SHP77 (cell line): ENCODE data around the gene KLHL15.
"Not testable (repeated sequence)": the region's sequence is repeated elsewhere in the genome, so short reads cannot be mapped to it uniquely, and the experiment has no call there.

Experiments used
- DNase-seq, 2 experiments: peaks; one replicate each; lab custom pipeline; 2025; lab: John Stamatoyannopoulos, UW

KLHL15 gene

DNA sequence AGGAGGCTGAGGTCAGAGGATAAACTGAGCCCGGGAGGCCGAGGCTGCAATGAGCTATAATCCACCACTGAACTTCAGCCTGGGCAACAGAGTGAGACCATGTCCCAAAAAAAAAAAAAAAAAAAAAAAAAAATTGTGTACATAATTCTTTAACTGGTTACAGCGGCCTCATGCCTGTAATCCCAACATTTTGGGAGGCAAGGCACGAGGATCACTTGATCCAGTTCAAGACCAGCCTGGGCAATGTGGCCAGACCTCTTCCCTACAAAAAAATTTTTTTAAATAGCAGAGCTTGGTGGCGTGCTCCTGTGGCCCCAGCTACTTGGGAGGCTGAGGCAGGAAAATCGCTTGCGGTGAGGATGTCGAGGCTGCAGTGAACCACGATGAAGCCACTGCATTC is 9.3 kb downstream of the KLHL15 start:
- DNase-seq, result no peak

DNA sequence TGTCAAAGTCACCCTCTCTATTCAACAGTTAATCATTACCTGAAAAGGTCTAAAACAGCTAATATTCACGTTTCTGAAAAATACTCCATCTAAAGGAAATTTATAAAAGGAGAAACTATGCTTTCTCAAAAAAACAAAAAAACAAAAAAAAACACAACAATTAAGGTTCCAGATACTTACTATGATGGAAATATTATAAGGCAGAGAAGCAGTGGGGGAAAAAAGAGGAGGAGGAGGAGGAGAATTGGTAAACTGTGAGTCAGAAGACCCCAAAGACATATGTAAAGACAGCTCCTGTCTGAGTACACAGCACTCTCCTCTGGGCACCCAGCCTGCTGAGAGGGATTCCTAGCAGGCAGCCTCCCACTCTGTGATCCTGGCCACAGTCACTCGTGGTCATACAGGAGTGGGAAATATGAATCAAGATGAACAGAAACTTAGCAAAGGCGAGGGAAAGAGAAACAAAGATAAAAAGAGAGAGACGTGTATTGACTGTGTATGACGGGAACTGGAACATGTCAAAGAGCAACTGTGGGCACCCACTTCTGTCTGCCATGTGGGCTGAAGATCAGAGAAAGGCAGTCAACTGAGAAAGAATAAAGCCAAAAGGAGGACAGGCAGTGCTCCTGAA is 12.5 kb downstream of the KLHL15 start:
- DNase-seq, result no peak

DNA sequence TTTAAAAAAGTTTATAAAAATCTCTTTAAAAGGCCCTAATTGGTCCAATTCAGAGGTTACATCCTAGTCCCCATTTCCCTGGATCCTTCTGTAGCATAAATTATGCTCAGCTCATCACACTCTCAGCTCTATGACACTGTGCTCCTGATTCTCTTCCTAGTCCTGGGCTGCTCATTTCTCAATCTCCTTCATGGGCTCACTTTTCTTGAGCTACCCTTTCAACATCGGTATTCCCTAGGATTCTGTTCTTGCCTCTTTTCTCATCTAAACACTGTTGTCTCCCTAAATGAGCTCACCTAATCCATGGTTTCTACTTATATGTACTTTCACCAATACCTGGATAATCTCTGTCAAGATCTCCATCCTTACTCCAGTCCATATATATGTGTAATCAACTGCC is 14.7 kb downstream of the KLHL15 start:
- no peak for DNase-seq

DNA sequence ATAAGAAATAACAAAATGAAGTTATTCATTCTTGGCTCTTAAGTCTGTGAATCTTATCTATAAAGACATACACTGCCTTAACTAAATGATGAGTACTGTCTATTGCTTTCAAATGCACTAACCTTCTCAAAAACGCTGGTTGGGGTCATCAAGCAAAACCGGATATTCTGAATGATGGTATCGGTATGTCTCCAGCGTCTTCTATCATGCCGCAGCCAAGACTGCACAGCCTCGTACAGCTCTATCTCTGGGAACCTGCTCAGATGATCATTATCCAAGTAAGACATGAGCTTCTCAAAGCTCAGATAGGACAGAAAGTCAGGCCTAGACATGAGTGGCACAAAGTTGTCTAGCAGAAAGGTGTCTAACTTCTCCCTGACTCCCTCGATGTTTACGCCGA is 21.1 kb downstream of the KLHL15 start:
- DNase-seq, result no peak

DNA sequence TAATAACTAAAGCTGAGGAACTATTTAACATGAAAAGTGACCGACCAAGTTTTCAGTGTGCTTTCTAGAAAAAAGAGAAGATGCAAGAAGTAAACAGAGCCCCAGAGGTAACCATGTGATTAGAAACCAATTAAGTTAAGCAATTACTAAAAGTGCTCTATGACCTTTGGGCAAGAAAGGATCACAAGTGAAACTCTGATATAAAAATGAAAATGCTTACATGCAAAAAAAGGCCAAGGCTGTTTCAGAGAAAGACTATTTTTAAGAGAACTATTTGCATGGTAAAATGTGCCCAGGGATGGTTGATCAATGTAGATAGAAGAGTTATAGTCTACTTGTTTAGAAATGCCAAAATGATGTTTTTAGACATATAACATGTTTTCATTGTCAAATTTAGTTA is 22.0 kb downstream of the KLHL15 start:
- DNase-seq, result no peak

- no peak for DNase-seq
Observed at GRCh38 chrX:24002792-24003191, 24.2 kb downstream of the KLHL15 start.

GRCh38 chrX:24002167-24002566 is 24.8 kb downstream of the KLHL15 start:
- DNase-seq, result no peak

DNA sequence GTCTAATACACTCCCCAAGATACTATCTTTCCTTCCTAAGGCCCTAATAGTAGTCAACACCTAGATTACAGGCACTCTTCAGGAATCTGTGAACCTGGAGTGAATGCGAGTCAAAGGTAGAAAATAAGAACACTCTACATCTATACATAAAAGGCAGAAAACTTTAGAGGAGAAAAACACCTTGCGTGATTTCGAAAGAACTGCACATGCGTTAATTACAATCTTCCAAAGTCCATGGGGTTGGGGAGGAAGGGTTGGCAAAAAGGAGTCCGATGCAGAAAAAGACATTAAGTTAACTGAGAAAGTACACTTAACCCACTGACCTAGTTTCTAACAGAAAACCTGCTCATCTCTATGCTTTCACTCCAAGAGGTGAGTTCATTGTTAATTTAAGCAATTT is 27.3 kb downstream of the KLHL15 start:
- no peak for DNase-seq

DNA sequence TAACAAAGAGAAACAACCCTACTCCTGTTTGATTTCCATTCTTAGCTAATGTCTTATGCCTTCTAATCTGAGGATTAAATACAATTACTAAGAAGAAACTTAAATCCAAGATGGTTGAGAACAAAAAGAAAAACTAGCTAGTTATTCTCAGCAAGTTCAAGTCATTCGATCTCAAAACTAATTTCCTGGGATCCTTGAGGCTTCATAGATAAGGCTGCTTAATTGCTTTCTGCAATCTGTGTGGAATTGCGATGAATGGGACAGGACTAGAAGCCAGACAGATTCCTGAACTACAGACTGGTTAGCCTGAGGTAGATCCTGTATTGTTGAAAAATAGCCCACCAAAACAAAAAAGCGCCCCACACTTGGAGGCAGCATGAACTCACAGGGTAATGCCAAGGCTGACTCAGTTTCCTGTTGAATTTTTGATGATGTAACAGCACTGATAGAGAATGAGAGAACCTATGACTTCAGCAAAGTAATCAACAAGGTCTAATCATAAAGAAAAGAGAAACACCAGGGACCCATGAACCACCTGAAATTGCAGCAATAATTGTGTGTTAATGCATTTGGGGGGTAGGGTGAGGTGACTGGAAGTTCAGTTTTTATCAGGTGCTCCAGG is 33.9 kb downstream of the KLHL15 start:
- DNase-seq, result no peak

DNA sequence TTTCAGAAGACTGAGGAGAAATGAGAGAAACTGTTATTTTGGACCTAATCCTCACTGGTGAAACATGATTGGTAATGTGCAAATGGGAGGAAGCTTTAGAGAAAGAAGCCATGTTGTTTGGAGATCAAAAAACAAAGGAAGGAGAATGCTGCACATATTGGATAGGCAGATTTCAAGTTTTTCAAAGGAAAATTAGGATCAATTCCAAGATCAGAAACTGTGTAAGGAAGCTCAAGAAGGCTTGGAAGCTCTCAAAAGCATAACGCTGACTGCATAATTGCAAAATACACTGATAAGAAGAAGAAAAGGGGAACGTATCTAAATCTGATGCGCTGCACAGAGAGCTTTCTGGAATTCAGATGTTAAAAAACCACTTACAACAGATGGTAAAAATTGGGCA is 34.6 kb downstream of the KLHL15 start:
- no peak for DNase-seq

GRCh38 chrX:23990455-23990854 is 36.5 kb downstream of the KLHL15 start:
- DNase-seq, result no peak

- no peak for DNase-seq
Observed at GRCh38 chrX:23989689-23990088, 37.3 kb downstream of the KLHL15 start.

DNA sequence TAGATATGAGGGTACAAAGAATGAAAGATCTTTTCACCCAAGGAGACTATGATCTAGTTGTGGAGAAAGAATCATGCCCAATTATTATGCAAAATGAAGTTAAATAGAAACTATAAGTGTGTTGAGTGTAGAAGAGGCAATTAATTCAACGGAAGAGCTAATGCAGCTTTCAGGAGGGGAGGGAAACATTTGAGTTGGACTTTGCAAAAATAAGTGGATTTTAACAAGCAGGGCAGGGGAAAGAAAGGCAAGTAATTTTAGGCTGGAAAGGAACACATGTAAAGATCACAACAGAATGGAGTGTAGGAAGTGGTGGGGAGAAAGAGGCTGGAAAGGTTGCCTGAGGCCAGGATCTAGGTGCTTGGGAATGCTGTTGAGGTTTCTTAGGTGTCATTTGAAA is 44.1 kb downstream of the KLHL15 start:
- DNase-seq, result no peak

- no peak for DNase-seq
Observed at GRCh38 chrX:23981711-23982110, 45.3 kb downstream of the KLHL15 start.

GRCh38 chrX:23981222-23981621 is 45.8 kb downstream of the KLHL15 start:
- no peak for DNase-seq

DNA sequence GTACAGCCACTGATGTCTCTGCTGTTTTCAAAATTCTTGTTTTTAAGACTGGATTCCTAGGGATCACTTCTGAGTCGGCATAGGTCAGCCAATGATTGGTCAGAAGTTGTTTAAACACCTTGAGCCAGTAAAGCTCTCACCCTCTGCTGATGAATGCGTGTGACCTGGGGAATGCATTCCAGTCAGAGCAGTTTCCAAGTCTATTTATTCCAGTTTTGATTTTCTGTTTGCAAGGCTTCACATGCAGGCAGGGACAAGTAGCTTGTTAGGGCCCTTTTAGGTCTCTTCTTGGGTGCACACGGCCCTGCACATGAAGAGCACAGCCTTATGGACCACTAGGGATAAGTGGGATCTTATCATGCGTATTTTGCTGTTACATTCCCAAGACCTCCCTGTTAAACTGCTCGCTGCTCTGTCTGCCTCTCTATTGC is 47.0 kb downstream of the KLHL15 start:
- no peak for DNase-seq

- no peak for DNase-seq
Observed at GRCh38 chrX:23978491-23978890, 48.5 kb downstream of the KLHL15 start.

- DNase-seq, result not testable (repeated sequence)
Observed at GRCh38 chrX:23965630-23966029, 61.4 kb downstream of the KLHL15 start.

- no peak for DNase-seq
Observed at GRCh38 chrX:23964191-23964590, 62.8 kb downstream of the KLHL15 start.

DNA sequence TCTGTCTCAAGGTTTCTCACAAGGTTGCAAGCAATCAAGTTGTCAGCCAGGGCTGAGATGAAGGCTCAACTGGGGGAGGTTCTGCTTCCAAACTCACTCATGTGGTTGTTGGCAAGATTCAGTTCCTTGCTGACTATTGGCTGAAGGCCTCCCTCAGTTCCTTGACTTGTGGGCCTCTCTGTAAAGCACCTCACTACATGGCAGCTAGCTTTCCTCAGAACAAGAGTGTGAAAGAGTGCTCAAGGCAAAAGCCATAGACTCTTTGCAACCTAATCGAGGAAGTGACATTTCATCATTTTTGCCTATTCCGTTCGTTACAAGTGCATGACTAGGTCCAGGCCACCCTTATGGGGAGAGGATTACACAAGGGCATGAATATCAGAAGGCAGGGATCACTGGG is 67.2 kb downstream of the KLHL15 start:
- no peak for DNase-seq

GRCh38 chrX:23954396-23954795 is 72.6 kb downstream of the KLHL15 start:
- no peak for DNase-seq

- no peak for DNase-seq
Observed at GRCh38 chrX:23953908-23954269, 73.1 kb downstream of the KLHL15 start.

DNA sequence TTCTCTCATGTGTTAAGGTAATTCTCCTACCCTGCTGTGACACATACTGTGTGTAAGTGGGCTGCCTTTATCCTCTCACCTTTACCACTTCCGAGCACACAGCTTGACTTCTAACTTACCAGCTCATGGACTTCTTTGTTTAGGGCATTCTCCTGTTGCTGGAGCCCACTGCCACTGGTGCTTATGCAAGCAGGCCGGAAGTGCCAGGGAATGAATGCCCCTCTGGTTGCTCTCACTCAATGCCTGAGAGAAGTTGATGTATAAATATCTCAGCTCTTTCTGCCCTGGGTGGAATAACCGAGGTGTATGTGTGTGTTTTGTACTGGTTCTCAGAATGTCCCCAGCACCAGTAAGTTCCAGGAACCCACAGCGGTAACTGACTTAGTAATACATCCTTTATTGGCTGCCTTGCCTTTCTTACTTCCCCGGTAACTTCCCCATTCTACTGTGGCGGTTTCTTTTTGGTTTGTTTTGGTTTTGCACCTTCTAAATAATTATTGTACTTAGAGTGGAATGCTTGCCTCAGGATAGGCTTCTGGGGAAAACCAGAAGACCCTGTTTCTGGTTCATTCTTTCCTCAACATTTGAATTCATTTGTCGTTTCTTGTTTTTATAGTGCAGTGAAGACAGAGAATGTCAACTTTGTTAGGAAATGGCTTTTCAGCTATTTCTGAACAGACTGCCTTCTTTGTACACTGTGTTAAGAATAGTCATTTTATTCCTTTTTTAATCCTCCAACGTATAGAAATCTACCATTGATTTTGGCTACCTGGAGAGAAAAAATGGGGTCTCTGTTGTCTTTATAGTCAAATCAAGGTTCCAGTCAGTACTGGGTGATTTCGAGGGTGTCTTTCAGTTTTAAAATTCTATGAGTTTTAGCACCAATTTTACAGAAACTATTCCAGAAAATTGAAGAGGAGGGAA is 73.7 kb downstream of the KLHL15 start:
- DNase-seq, result no peak
